HCT116 (cell line): Measurements from ENCODE around the gene TNRC18. TPM values are rescaled to one million over a fixed set of nuclear protein-coding genes. Genes with fewer than 3 reads are reported as not detected.

Experiments
- ATAC-seq: fragments of 200-7000 bp; cut with Tn5 transposase; 2 replicates; pipeline ENCODE4 v1.9.1; 2020; ENCODE audit warnings: mild to moderate bottlenecking, moderate library complexity
- BruUV-seq: library from RNA; stranded (reverse); fragments of 400-500 nt; replicated peaks from 2 replicates; lab custom pipeline; 2021; lab: Mats Ljungman, UMichigan
- CTCF ChIA-PET: fragments of 300-600 bp; sonication (Branson Sonifier 250); formaldehyde crosslinking; loops from one replicate; lab custom pipeline; 2021; ENCODE audit warnings: antibody characterized with exemption; lab: Charles Lee
- POLR2A ChIA-PET: fragments of 300-600, 350-600 bp; sonication (Branson Sonifier 250); formaldehyde crosslinking; loops from one replicate; lab custom pipeline; 2021; ENCODE audit warnings: antibody characterized with exemption; lab: Charles Lee
- RAD21 ChIA-PET, 2 experiments: fragments of 300-600 bp; sonication (Branson Sonifier 250); formaldehyde crosslinking; loops; one replicate each; lab custom pipeline; 2023; ENCODE audit warnings: low total read pairs in 2 of 2; ENCODE audit not compliant: uncharacterized antibody in 2 of 2, unreplicated experiment in 2 of 2, low non-redundant PET in 1 of 2; lab: Charles Lee
- DNase-seq: peaks from one replicate; pipeline ENCODE4 v3.0.0-alpha.2; 2010; ENCODE audit warnings: low read depth, low spot score
- H2AFZ ChIP-seq: fragments of 200-600 bp; shearing (Covaris generic), sonication (generic); 2 replicates; pipeline ENCODE4 v1.6.1; 2017; ENCODE audit warnings: low read depth, mixed run types, mixed read lengths, antibody characterized with exemption, low read length; ENCODE audit not compliant: poor library complexity, severe bottlenecking
- H3K27ac ChIP-seq: 2 replicates; pipeline ENCODE4 v1.5.1; 2012; ENCODE audit warnings: low read depth, low read length
- H3K27me3 ChIP-seq: fragments of 200-600 bp; sonication (generic); 2 replicates; pipeline ENCODE4 v1.6.1; 2016; ENCODE audit warnings: mixed run types, low read length, mixed read lengths; ENCODE audit not compliant: insufficient read depth
- H3K36me3 ChIP-seq, 2 experiments: fragments of 200-500 bp in 1 of 2; fragments of 200-600 bp in 1 of 2; sonication (Bioruptor generic) in 1 of 2; sonication (generic) in 1 of 2; 2 replicates each; pipeline versions ENCODE4 v1.5.1 to v1.6.1; 2014 to 2016; ENCODE audit warnings: low read length in 2 of 2, inconsistent platforms in 1 of 2, mixed read lengths in 1 of 2, mixed run types in 1 of 2; ENCODE audit not compliant: insufficient read depth in 2 of 2, control insufficient read depth in 1 of 2
- H3K4me1 ChIP-seq, 2 experiments: fragments of 200-600 bp in 1 of 2; sonication (generic) in 1 of 2; 2 replicates each; pipeline versions ENCODE4 v1.5.1 to v1.6.1; 2012 to 2017; ENCODE audit warnings: low read length in 2 of 2, inconsistent platforms in 1 of 2, mild to moderate bottlenecking in 1 of 2, mixed read lengths in 1 of 2, mixed run types in 1 of 2, moderate library complexity in 1 of 2; ENCODE audit not compliant: insufficient read depth in 2 of 2, control insufficient read depth in 1 of 2
- H3K4me2 ChIP-seq: fragments of 200-600 bp; sonication (generic); 2 replicates; pipeline ENCODE4 v1.6.1; 2017; ENCODE audit warnings: mixed run types, low read length, mixed read lengths
- H3K4me3 ChIP-seq, 2 experiments: fragments of 200-600 bp in 1 of 2; sonication (generic) in 1 of 2; replicated peaks in 1 of 2; 2 replicates each; pipeline ENCODE4 v1.5.1; 2011 to 2016; ENCODE audit warnings: low read length in 2 of 2, control low read depth in 1 of 2, low read depth in 1 of 2, mild to moderate bottlenecking in 1 of 2, mixed read lengths in 1 of 2, mixed run types in 1 of 2
- H3K79me2 ChIP-seq: fragments of 200-600 bp; sonication (generic); 2 replicates; pipeline ENCODE4 v1.6.1; 2017; ENCODE audit warnings: mild to moderate bottlenecking, mixed run types, low read length, moderate library complexity, mixed read lengths; ENCODE audit not compliant: insufficient read depth
- H3K9ac ChIP-seq: fragments of 200-600 bp; sonication (generic); 2 replicates; pipeline ENCODE4 v1.6.1; 2016; ENCODE audit warnings: low read length, mixed read lengths
- H3K9me2 ChIP-seq: fragments of 200-600 bp; sonication (generic), shearing (Covaris generic); 2 replicates; pipeline ENCODE4 v1.6.1; 2017; ENCODE audit warnings: mixed run types, mild to moderate bottlenecking, moderate library complexity; ENCODE audit not compliant: insufficient read depth
- H3K9me3 ChIP-seq, 2 experiments: fragments of 200-500 bp in 1 of 2; fragments of 200-600 bp in 1 of 2; sonication (Bioruptor generic) in 1 of 2; sonication (generic) in 1 of 2; 2 replicates each; pipeline ENCODE4 v1.6.1; 2014 to 2017; ENCODE audit warnings: low read length in 2 of 2, mixed read lengths in 2 of 2, inconsistent platforms in 1 of 2, low read depth in 1 of 2, mild to moderate bottlenecking in 1 of 2, mixed run types in 1 of 2, moderate library complexity in 1 of 2; ENCODE audit not compliant: control insufficient read depth in 1 of 2, insufficient read depth in 1 of 2
- H4K20me1 ChIP-seq: fragments of 200-600 bp; sonication (generic), shearing (Covaris generic); 2 replicates; pipeline ENCODE4 v1.6.1; 2017; ENCODE audit warnings: mixed run types, mild to moderate bottlenecking, moderate library complexity; ENCODE audit not compliant: insufficient read depth
- CEBPB ChIP-seq: IDR thresholded peaks from 2 replicates; pipeline ENCODE4 v1.6.1; 2012; ENCODE audit warnings: low read depth
- CTCF ChIP-seq, 3 experiments: fragments of 200-600 bp in 1 of 3; sonication (generic) in 1 of 3; IDR thresholded peaks in 2 of 3; conservative IDR thresholded peaks in 1 of 3; 2 replicates each; pipeline ENCODE4 v1.5.1; 2012 to 2017; ENCODE audit warnings: low read depth in 2 of 3, low read length in 2 of 3, antibody characterized with exemption in 1 of 3, borderline replicate concordance in 1 of 3, control low read depth in 1 of 3, mild to moderate bottlenecking in 1 of 3, mixed read lengths in 1 of 3, mixed run types in 1 of 3, moderate library complexity in 1 of 3; ENCODE audit not compliant: insufficient read depth in 1 of 3
- EGR1 ChIP-seq: IDR thresholded peaks from 2 replicates; pipeline ENCODE4 v1.6.1; 2012; ENCODE audit warnings: low read depth
- ELF1 ChIP-seq: IDR thresholded peaks from 2 replicates; pipeline ENCODE4 v1.6.1; 2012; ENCODE audit warnings: low read depth, borderline replicate concordance
- EZH2 ChIP-seq: fragments of 200-600 bp; sonication (generic); IDR thresholded peaks from 2 replicates; pipeline ENCODE4 v1.6.1; 2017; ENCODE audit warnings: antibody characterized with exemption, mixed run types
- EZH2phosphoT487 ChIP-seq: fragments of 200-600 bp; IDR thresholded peaks from 2 replicates; pipeline ENCODE4 v1.6.1; 2018; ENCODE audit warnings: antibody characterized with exemption, borderline replicate concordance
- MAX ChIP-seq: IDR thresholded peaks from 2 replicates; pipeline ENCODE4 v1.6.1; 2012
- POLR2AphosphoS5 ChIP-seq: IDR thresholded peaks from 2 replicates; pipeline ENCODE4 v1.6.1; 2011; ENCODE audit warnings: mild to moderate bottlenecking, low read depth, low read length, moderate library complexity
- RAD21 ChIP-seq: IDR thresholded peaks from 2 replicates; pipeline ENCODE4 v1.6.1; 2012; ENCODE audit warnings: low read depth, mild to moderate bottlenecking
- SP1 ChIP-seq: IDR thresholded peaks from 2 replicates; pipeline ENCODE4 v1.6.1; 2012; ENCODE audit warnings: low read depth
- SRF ChIP-seq: IDR thresholded peaks from 2 replicates; pipeline ENCODE4 v1.6.1; 2012; ENCODE audit warnings: low read depth
- TCF7L2 ChIP-seq: IDR thresholded peaks from 2 replicates; pipeline ENCODE4 v1.7.0; 2011; ENCODE audit warnings: borderline replicate concordance, inconsistent platforms; ENCODE audit not compliant: insufficient read depth, insufficient read length; ENCODE audit errors: extremely low read depth
- ZBTB33 ChIP-seq: IDR thresholded peaks from 2 replicates; pipeline ENCODE4 v1.6.1; 2011; ENCODE audit warnings: mild to moderate bottlenecking, low read length, moderate library complexity; ENCODE audit not compliant: insufficient replicate concordance; ENCODE audit errors: extremely low read depth
- ZFX ChIP-seq: fragments of 450-650 bp; IDR thresholded peaks from 2 replicates; pipeline ENCODE4 v1.6.1; 2017
- intact Hi-C: fragments of 100-400 bp; cut with micrococcal nuclease; formaldehyde crosslinking; loops from 2 replicates; pipeline ENCODE4 v1.10.0; 2022
- total RNA-seq: library from RNA; stranded (reverse); gene quantifications from one replicate; pipeline ENCODE4 v1.2.1, GENCODE V29; 2021; ENCODE audit not compliant: unreplicated experiment

The TNRC18 gene
- total RNA-seq, 1 experiment from 2014 or later = 101 TPM

- RAD21 ChIA-PET = no interaction called here
- TF ChIP-seq EZH2phosphoT487 = no peak
- no peak for TF ChIP-seq MAX
- no peak for TF ChIP-seq SRF
- no peak for TF ChIP-seq RAD21
- TF ChIP-seq SP1 = no peak
- no peak for TF ChIP-seq CEBPB
- Histone ChIP-seq H3K4me2 (no peak overlapping the region), H3K9me2 (no peaks in the 10 kb centered on the region), H3K27me3 (no peaks in the 10 kb centered on the region), H3K9me3 (no peaks in the 10 kb centered on the region), H3K27ac (no peak overlapping the region), H4K20me1 (no peaks in the 10 kb centered on the region), H3K4me1 (no peaks in the 10 kb centered on the region), H3K4me3 (no peak overlapping the region), H3K36me3 (no peaks in the 10 kb centered on the region), H2AFZ (no peak overlapping the region), H3K79me2 (no peaks in the 10 kb centered on the region), H3K9ac (no peak overlapping the region)
- DNase-seq = no peak
- intact Hi-C loops = no loop called here
- no TSS peak for BruUV-seq
- POLR2A ChIA-PET = no interaction called here
- CTCF ChIA-PET = no interaction called here
- ATAC-seq = no peak
Observed at GRCh38 chr7:5445981-5446594, 22.5 kb upstream of the TNRC18 start.

GRCh38 chr7:5443678-5444077 is 20.0 kb upstream of the TNRC18 start:
- no peaks in the 10 kb centered on the region for H3K27me3 ChIP-seq
- ChIA-PET CTCF (no interaction called here), POLR2A (no interaction called here), RAD21 (no interaction called here)
- H3K9me2 ChIP-seq = no peaks in the 10 kb centered on the region
- no peaks in the 10 kb centered on the region for H3K36me3 ChIP-seq
- no peak overlapping the region for H3K4me3 ChIP-seq
- no peak for DNase-seq
- H3K4me2 ChIP-seq = no peak overlapping the region
- H3K9ac ChIP-seq = no peak overlapping the region
- intact Hi-C loops = no loop called here
- H3K79me2 ChIP-seq = no peaks in the 10 kb centered on the region
- H3K27ac ChIP-seq = no peak overlapping the region
- no peak for ATAC-seq
- no peaks in the 10 kb centered on the region for H3K9me3 ChIP-seq
- no peaks in the 10 kb centered on the region for H4K20me1 ChIP-seq
- no peaks in the 10 kb centered on the region for H3K4me1 ChIP-seq
- no peak overlapping the region for H2AFZ ChIP-seq
- BruUV-seq = no TSS peak
- TF ChIP-seq EZH2 = no peak
- TF ChIP-seq CTCF (IDR thresholded peaks at IDR 0.05 in 2 of 3, conservative IDR thresholded peaks at IDR 0.05 in 1 of 3; ENCODE audit: borderline replicate concordance in 1 of 3, insufficient read depth in 1 of 3, low read depth in 2 of 3, low read length in 2 of 3) = no peak
- no peak for TF ChIP-seq ZBTB33
- TF ChIP-seq ZFX = no peak
- TF ChIP-seq ELF1 = no peak
- TF ChIP-seq TCF7L2 = no peak
- TF ChIP-seq SRF = no peak
- TF ChIP-seq EGR1 = no peak
- TF ChIP-seq POLR2AphosphoS5 = no peak
- TF ChIP-seq MAX = no peak
